RWPE1 (cell line): ENCODE results near the gene LRCH4.

Source experiments
- CTCF ChIA-PET: fragments of 350-600 bp; sonication (Branson Sonifier 250); formaldehyde crosslinking; extraction: SDS; loops from one replicate; lab custom pipeline; 2021; lab: Yijun Ruan, JAX
- POLR2A ChIA-PET: fragments of 400-600 bp; formaldehyde crosslinking; extraction: SDS; loops from one replicate; lab custom pipeline; 2020; ENCODE audit warnings: antibody characterized with exemption; ENCODE audit not compliant: low non-redundant PET; lab: Yijun Ruan, JAX
- DNase-seq: peaks from one replicate; pipeline ENCODE4 v3.0.0; 2012; ENCODE audit warnings: low spot score
- H3K27ac ChIP-seq: fragments of 450-650 bp; 2 replicates; pipeline ENCODE4 v1.5.1; 2017
- TF ChIP-seq, protein P1 (sequence below): fragments of 450-650 bp; conservative IDR thresholded peaks from 2 replicates; pipeline ENCODE4 v1.5.1; 2017; ENCODE audit warnings: low read depth, mild to moderate bottlenecking

The LRCH4 gene

DNA sequence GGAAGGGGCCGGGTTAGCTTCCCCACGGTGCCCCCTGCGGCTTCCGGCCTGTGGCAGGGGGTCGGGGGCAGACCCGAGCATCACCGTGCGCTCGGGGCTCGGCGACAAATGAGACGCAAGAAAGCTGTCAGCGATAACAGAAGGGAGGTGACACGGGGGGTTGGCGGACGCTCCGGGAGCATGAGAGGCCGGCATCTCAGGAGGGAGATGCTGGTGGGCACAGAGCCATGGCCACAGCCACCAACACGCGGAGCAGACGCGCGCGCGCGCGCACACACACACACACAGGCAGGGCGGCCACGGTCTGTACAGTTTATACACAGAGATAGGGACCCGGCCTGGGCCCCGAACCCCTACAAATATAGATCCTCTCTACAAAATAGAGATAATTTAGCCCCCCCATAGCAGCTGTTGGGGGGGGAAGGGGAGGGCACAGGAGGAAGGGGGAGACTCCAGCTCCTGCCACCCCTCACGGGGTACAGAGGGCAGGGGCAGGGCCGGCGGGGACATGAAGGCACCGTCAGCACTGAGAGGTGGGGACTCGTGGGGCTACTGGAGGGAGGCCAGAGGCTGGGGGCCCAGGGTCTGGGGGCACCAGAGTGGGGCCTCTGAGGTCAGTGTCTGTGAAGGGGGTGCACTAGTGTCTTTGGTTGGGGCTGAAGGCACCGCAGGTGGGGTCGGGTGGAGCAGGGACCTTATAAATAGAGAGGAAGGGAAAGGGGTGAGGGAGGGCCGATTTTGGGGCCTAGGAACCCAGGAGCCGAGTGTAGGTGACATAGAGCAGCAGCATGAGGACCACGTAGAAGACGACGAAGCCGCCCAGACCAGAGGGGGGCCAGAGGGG, 11.3 kb downstream of the LRCH4 start:
- H3K27ac ChIP-seq: 0 out of 2 replicates have a peak overlapping the region, but pooled peaks have one; percentile 20
- DNase-seq: no peak
- TF ChIP-seq, protein P1, sequence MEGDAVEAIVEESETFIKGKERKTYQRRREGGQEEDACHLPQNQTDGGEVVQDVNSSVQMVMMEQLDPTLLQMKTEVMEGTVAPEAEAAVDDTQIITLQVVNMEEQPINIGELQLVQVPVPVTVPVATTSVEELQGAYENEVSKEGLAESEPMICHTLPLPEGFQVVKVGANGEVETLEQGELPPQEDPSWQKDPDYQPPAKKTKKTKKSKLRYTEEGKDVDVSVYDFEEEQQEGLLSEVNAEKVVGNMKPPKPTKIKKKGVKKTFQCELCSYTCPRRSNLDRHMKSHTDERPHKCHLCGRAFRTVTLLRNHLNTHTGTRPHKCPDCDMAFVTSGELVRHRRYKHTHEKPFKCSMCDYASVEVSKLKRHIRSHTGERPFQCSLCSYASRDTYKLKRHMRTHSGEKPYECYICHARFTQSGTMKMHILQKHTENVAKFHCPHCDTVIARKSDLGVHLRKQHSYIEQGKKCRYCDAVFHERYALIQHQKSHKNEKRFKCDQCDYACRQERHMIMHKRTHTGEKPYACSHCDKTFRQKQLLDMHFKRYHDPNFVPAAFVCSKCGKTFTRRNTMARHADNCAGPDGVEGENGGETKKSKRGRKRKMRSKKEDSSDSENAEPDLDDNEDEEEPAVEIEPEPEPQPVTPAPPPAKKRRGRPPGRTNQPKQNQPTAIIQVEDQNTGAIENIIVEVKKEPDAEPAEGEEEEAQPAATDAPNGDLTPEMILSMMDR: no peak
- POLR2A ChIA-PET: no interaction called here
- CTCF ChIA-PET: interaction anchor here (0.6 to 1.0 kb wide), 2 partner anchors 10 to 18 kb away, joined by 3 read pairs; no protein-coding TSS in a partner anchor

DNA sequence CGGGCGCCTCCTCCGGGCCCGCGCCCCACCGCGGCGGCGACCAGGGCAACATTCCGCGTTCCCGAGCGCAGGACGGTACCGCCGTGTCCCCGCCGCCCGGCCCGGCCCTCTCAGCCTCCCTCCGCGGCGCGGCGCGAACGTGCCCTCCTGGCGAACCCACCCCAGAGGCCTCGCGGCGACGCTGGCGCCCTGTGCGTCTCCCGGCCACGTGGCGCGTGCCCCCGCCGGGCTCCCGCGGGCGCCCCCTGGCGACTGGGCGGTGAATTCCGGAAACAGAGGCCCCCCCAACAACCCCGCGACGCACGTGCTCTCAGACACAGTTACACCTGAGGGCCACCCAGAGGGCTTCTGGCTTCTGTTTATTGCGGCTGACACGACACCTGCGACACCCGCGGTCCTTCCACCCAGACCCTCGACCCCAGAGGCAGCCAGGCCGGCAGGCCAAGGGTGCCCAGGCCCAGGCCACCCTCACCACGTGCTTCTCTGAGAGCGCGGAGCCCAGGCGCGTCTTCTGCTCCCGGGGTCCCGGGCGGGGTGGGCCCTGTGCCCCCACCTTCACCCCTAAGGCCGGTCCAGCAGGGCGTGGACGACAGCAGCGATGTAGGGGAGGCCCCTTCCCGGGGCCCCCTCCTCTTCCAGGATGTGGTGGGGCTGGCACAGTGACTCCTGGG, 12.1 kb downstream of the LRCH4 start, which contains the start of gene SAP25:
Gene SAP25, minus strand, starts transcription at position 210 of the 671 bp plus-strand sequence. Its CDS starts 158 bp downstream, at position 52.
- CTCF ChIA-PET: interaction anchor here (0.6 to 1.0 kb wide), 2 partner anchors 9 to 17 kb away, joined by 3 read pairs; no protein-coding TSS in a partner anchor
- no peak within 1 kb of the TSS for H3K27ac ChIP-seq
- POLR2A ChIA-PET: no interaction called here
- DNase-seq: no peak
- TF ChIP-seq, protein P1: peak; percentile 72

DNA sequence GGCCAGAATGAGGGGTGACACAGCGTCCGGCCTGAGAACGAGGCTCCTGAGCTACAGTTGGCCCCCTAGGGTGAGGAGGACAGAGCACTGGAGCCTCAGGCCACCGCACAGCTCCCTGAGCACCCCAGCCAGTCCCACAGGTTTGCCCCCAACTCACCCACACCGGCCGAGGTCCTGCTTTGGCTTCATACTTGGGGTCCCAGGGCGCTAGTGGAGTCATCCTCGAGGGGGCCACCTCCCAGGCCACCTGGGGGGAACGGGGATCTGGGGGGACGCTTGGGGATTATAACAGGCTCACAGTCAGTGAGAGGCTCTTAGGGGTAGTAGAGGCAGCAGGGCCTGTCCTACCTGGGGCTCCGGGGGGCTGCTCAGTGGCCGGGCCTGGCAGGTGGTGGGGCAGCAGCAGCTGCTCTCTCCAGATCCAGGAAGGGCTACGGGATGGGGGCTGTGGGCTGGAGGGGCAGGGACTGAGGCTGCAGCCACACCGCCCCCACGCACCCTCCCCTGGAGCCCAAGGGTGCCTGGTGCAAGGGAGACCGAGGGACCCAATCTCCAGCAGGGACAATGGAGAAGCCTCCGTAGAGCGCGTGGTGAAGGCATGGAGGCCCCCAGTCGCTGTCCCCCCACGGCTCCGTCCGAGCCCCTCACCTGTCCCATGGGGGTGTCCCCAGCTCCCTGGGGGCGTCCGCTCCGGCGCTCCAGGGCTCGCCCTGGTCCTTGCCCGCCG, 12.8 kb downstream of the LRCH4 start:
- CTCF ChIA-PET: interaction anchor here (0.7 to 0.8 kb wide), 2 partner anchors 14 to 104 kb away, joined by 3 read pairs; no protein-coding TSS in a partner anchor
- POLR2A ChIA-PET: no interaction called here
- TF ChIP-seq, protein P1: no peak
- no peak overlapping the region for H3K27ac ChIP-seq
- no peak for DNase-seq

DNA sequence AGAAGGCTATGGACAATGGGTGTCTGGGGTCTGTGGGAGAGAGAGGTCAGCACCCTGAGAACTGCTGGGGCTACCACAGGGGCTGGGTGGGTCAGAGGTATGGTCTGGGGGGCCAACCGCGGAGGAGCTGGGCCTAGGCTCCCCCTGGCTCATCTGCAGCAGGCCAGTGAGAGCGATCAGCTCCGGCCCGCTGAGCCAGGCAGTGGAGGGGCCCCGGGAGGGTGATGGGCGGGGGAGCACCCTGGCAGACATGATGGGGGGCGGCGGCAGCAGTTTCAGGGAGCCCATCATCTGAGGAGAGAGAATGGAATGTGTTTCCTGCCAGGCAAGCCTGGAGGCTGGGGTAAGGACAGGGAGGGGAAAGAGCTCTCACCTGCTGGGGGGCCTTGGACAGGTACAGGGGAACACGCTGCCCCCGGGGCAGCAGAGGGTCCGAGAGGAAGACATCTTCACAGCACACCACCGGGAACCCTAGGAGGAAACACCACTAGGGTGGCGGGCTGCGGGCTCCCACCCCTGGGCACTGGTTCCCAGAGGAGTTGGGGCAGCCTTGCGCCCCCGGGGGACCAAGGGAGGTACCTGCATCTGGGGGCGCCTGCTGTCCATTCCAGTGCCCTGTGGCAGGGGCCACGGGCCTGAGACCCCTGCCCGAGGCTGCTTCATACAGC, 13.5 kb downstream of the LRCH4 start:
- DNase-seq: no peak
- peak overlapping the region; percentile 6; the same call in 1 of the 2 replicates for H3K27ac ChIP-seq
- ChIA-PET CTCF (interaction anchor here (0.7 to 0.8 kb wide), 2 partner anchors 14 to 103 kb away, joined by 3 read pairs; no protein-coding TSS in a partner anchor), POLR2A (no interaction called here)
- TF ChIP-seq, protein P1: no peak

DNA sequence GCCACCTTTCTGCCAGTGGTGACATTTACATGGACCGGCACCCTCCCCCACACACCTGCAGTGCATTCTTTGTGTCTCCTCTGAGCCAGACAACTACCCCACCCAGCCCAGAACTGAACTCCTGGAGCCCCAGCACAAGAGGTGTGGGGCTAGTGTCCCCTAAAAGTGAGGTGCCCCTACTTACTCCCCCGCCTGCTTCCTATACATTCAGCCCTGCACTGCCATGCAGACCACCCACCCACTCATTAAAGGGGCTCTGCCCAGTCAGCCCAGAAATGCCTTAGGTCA, 14.2 kb downstream of the LRCH4 start:
- peak overlapping the region; percentile 6; the same call in 1 of the 2 replicates for H3K27ac ChIP-seq
- POLR2A ChIA-PET: interaction anchor here (1.1 kb wide), 1 partner anchor 13 kb away, joined by 4 read pairs; no protein-coding TSS in a partner anchor
- CTCF ChIA-PET: interaction anchor here (0.7 to 1.8 kb wide), 2 partner anchors 11 to 280 kb away, joined by 3 to 5 read pairs; no protein-coding TSS in a partner anchor
- DNase-seq: no peak
- TF ChIP-seq, protein P1: no peak
